GM21576 (cell line): Measurements from ENCODE around the gene ABCD2.
"Not testable (repeated sequence)": the region's sequence is repeated elsewhere in the genome, so short reads cannot be mapped to it uniquely, and the experiment has no call there.

Experiments
- ATAC-seq: cut with Tn5 transposase; IDR thresholded peaks from one replicate; pipeline ENCODE4 v1.9.1; 2021; ENCODE audit warnings: mild to moderate bottlenecking, moderate library complexity; ENCODE audit not compliant: unreplicated experiment

The ABCD2 gene

DNA sequence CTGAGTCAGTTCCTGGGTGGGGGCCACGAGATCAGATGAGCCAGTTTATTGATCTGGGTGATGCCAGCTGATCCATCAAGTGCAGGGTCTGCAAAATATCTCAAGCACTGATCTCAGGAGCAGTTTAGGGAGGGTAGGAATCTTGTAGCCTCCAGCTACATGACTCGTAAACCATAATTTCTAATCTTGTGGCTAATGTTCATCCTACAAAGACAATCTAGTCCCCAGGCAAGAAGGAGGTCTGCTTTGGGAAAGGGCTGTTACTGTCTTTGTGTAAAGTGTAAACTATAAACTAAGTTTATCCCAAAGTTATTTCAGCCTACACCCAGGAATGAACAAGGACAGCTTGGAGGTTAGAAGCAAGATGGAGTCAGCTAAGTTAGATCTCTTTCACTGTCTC, 75.4 kb downstream of the ABCD2 start:
- ATAC-seq, result not testable (repeated sequence)

DNA sequence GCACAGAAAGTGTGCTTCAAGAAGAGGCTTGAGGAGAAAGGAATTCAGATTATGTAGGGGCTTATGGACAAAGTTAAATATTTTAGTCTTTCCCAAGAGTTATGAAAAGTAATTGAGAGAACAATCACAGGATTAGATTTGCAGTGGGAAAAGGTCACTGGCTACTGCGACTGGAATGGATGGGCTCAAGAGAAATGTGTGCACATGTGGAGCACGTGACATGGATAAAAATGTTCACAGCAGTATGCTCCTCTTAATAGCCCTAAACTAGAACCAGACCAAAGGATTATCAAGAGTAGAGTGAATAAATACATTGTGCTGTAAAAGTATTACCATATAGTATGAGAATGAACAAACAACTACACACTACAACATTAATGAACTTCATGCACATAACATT, 78.1 kb downstream of the ABCD2 start:
- ATAC-seq, result no peak

DNA sequence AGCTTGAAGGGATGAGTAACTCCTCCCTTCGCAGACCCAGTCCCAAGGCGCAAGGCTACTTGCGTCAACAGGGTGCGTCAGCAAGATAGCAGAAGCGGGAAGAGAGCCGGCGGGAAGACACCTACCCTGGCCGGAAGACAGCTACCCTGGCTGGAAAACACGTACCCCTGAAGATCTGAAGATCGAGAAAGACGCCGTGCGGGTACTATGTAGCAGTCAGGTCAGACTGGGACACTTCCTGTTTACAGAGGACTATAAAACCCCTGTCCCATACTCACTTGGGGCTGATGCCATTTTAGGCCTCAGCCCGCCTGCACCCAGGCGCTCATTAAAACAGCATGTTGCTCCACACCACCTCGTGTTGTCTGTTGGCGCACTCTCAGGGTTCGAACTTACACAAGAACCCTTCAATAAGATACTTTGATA, 80.9 kb downstream of the ABCD2 start:
- ATAC-seq, result no peak

DNA sequence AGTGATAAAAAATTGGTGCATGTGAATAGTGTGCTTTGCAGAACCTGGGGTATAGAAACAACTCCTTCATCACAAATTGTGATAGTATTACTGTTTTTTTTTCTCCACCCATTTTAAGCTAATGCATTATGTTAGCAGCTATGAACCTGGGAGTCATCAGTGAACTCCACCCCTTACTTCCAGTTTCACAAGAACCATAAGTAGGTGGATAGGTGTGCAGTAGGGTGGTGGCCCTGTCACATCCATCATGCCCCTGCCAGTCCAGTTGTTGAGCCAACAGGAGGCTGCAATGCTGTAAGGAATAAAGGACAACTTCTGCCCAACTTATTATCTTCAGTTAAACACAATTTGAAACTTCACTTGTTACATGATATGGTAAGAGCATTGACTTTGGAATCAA, 85.7 kb downstream of the ABCD2 start:
- no peak for ATAC-seq

DNA sequence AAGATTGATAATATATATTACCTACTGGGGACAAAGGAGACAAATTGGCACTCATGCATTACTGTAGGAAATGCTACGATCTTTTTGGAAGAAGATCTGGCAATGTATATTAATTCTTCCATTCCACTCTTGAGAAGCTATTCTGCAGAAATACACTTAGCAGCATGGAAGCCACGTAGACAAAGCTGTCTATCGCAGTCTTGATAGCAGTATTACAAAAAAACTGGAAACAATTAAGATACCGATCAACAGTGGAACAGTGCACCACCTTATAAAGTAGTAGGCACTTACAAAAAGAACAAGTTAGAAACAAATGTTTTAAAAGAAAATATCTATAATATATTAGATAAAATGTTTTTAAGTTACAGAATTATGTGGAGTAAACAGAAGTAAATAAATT, 87.2 kb downstream of the ABCD2 start:
- ATAC-seq, result no peak

DNA sequence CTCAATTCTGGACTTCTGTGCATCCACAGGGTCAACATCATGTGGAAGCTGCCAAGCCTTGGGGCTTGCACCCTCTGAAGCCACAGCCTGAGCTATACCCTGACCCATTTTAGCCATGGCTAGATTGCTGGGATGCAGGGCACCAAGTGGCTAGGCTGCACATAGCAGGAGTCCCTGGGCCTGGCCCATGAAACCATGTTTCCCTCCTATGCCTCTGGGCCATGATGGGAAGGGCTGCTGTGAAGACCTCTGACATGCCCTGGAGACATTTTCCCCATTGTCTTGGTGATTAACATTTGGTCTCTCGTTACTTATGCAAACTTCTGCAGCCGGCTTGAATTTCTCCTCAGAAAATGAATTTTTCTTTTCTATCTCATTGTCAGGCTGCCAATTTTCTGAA, 92.6 kb downstream of the ABCD2 start:
- ATAC-seq, result no peak

DNA sequence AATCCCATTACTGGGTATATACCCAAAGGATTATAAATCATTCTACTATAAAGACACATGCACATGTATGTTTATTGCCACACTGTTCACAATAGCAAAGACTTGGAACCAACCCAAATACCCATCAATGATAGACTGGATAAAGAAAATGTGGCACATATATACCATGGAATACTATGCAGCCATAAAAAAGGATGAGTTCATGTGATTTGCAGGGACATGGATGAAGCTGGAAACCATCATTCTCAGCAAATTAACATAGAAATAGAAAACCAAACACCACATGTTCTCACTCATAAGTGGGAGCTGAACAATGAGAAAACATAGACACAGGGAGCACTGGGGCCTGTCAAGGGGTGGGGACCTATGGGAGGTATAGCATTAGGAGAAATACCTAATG, 97.4 kb downstream of the ABCD2 start:
- ATAC-seq, result not testable (repeated sequence)

DNA sequence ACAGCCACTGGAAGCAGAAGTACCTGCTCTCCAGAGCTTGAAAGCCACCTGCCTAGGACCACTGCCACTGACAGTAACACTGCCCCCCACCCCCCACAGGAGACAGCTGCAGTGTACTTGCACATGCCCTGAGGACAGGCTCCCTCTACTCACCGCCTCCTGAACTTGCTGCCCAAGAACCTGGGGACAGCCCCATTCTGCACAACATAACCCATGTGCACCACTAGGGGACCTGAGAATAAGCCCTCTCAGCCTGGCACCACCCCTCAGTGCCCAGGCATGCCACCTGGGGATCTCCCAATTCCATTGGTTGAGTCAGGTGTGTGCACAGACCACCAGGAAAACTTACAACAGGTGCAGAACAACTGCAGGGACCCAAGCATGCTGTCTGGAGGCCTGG, 109.6 kb downstream of the ABCD2 start:
- ATAC-seq, result no peak

DNA sequence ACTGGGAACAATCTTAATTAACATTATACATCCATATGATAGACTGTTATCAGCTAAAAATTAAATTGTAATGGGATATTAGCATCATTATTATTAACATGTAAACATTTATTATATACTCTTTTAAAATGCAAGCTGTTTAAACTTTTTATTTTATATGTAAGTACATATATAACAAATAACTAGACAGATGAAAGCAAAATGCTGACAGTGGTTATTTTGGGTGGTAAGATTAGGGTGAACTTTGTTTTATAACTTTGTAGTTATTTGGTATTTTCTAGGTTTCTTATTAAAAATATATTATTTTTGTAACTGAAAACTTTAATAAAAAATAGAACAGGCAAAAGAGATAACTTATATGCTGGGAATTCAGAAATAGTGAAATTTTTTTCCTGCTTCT, 114.0 kb downstream of the ABCD2 start:
- ATAC-seq, result no peak

DNA sequence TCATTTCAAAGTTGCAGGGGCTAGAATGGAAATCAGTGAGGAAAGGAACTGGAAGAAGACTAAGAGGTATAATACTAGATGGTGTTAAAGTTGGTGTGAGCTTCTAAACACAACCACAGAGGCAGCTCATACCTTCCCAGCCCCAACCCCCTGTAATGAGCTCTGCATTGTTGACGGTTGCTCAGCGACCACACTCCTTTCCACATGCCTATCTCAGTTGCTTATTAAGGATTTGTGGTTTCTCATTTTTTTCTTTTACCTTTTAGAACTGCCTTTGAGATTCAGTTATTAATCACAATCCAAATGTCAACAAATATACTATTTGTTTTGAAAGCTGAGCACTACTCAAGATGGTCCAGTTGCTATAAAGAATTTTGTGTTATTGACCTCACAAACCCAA, 114.6 kb downstream of the ABCD2 start:
- ATAC-seq, result no peak

DNA sequence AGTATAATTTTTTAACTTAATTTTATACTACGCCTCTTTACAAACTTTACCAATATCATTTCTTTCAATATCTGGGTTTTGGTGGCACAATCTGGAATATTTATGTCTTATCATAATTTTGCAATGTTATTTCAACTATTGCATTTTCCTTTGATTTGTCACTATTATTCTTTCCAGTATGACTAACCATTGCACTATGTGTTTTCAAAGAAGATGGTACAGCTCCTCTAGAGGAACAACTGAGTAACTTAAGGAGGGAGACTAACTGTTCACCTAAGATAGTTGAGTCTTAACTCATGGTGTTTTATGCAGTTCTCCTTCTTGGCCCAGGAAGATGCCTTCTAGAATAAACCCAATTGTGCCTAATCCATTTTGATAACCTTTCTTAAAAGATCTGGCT, 116.2 kb downstream of the ABCD2 start:
- ATAC-seq, result no peak

DNA sequence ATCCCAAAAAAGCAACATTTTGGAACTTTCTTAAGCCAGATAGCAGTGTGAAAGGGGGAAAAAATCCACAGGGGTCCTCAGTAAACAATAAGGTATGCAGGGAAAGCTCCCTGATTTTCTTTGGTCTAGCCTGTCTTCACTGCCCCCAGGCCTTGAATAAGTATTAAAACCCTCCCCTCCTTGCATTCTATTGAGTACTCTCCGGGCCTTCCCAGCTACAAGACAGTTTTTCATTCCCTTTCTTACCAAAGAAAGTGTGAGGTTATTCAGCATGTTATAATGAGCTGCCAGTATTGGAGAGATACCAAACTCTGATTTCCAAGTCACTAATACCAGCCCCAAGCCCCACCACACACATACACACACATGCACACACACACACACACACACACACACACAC, 116.9 kb downstream of the ABCD2 start:
- no peak for ATAC-seq
